Coronary artery (tissue), 2 donors: ENCODE results near the gene DLG2.
"Not testable (repeated sequence)": the region's sequence is repeated elsewhere in the genome, so short reads cannot be mapped to it uniquely, and the experiment has no call there.

Source experiments
- DNase-seq: peaks from one replicate; pipeline ENCODE4 v3.0.0-alpha.2; 2017; ENCODE audit warnings: low spot score
- H3K27ac ChIP-seq, 2 donors: fragments of 200-600 bp; sonication (generic); one replicate each; pipeline ENCODE4 v1.5.1; 2016 to 2019
- H3K4me3 ChIP-seq: fragments of 200-600 bp; sonication (generic); 2 replicates; pipeline ENCODE4 v1.5.1; 2016; ENCODE audit warnings: mild to moderate bottlenecking, moderate library complexity
- CTCF ChIP-seq: fragments of 200-600 bp; sonication (generic); IDR thresholded peaks from one replicate; pipeline ENCODE4 v1.5.1; 2019; ENCODE audit warnings: antibody characterized with exemption

DLG2 gene

GRCh38 chr11:85263328-85263727 lies 363.8 kb downstream of the DLG2 start:
- H3K27ac ChIP-seq: no peak overlapping the region
- H3K4me3 ChIP-seq: no peak overlapping the region
- no peak for TF ChIP-seq CTCF
- no peak for DNase-seq

GRCh38 chr11:85257837-85258236 lies 369.3 kb downstream of the DLG2 start:
- TF ChIP-seq CTCF: no peak
- Histone ChIP-seq H3K27ac (no peak overlapping the region), H3K4me3 (no peak overlapping the region)
- DNase-seq: no peak

- Histone ChIP-seq H3K4me3 (no peak overlapping the region), H3K27ac (no peak overlapping the region)
- no peak for DNase-seq
- TF ChIP-seq CTCF: no peak
Measured at GRCh38 chr11:85256433-85256832, 370.7 kb downstream of the DLG2 start.

GRCh38 chr11:85249482-85249881 lies 377.7 kb downstream of the DLG2 start:
- TF ChIP-seq CTCF: no peak
- Histone ChIP-seq H3K27ac (no peak overlapping the region), H3K4me3 (no peak overlapping the region)
- no peak for DNase-seq

- no peak for TF ChIP-seq CTCF
- no peak overlapping the region for H3K4me3 ChIP-seq
- no peak for DNase-seq
- H3K27ac ChIP-seq: no peak overlapping the region
Measured at GRCh38 chr11:85247797-85248196, 379.3 kb downstream of the DLG2 start.

- TF ChIP-seq CTCF: no peak
- no peak for DNase-seq
- H3K27ac ChIP-seq: no peak overlapping the region
- no peak overlapping the region for H3K4me3 ChIP-seq
Measured at GRCh38 chr11:85238906-85239305, 388.2 kb downstream of the DLG2 start.

- H3K4me3 ChIP-seq, DNase-seq, H3K27ac ChIP-seq: not testable (repeated sequence)
Measured at GRCh38 chr11:85238038-85238437, 389.1 kb downstream of the DLG2 start.

GRCh38 chr11:85236211-85236610 lies 390.9 kb downstream of the DLG2 start:
- H3K27ac ChIP-seq: no peak overlapping the region
- H3K4me3 ChIP-seq: no peak overlapping the region
- TF ChIP-seq CTCF: no peak
- DNase-seq: no peak
